ENCODE data around the gene DLG5. TPM values are rescaled to one million over a fixed set of nuclear protein-coding genes. Genes with fewer than 3 reads are reported as not detected.

The DLG5 gene
- total RNA-seq, 1 donor from 2014 or later, result 32.9 TPM

GRCh38 chr10:77907462-77907861 is 19.1 kb downstream of the DLG5 start:
- Histone ChIP-seq H3K27ac (no peak overlapping the region), H3K4me3 (no peak overlapping the region), H3K27me3 (no peaks in the 10 kb centered on the region), H3K36me3 (no peaks in the 10 kb centered on the region), H3K9me3 (no peaks in the 10 kb centered on the region), H3K4me1 (peaks cover 0 to 5% of the 10 kb centered on the region in 2 donors)
- intact Hi-C loops (cut with DNase I), result no loop called here
- TF ChIP-seq CTCF (IDR thresholded peaks at IDR 0.05), result no peak
- no peak for DNase-seq (ENCODE audit: low spot score in 2 of 2)

GRCh38 chr10:77906951-77907421 is 19.6 kb downstream of the DLG5 start:
- TF ChIP-seq CTCF (IDR thresholded peaks at IDR 0.05), result no peak
- H3K4me1 ChIP-seq, result peaks cover 0 to 5% of the 10 kb centered on the region in 2 donors
- H3K27ac ChIP-seq, result no peak overlapping the region

GRCh38 chr10:77905781-77906180 is 20.8 kb downstream of the DLG5 start:
- DNase-seq (ENCODE audit: low spot score in 2 of 2), result no peak
- Histone ChIP-seq H3K27ac (no peak overlapping the region), H3K4me1 (peaks cover 0 to 8% of the 10 kb centered on the region in 2 donors), H3K9me3 (no peaks in the 10 kb centered on the region), H3K27me3 (no peaks in the 10 kb centered on the region), H3K4me3 (no peak overlapping the region), H3K36me3 (no peaks in the 10 kb centered on the region)
- intact Hi-C loops (cut with DNase I), result no loop called here
- TF ChIP-seq CTCF (IDR thresholded peaks at IDR 0.05), result no peak

More at GRCh38 chr10:77906951-77907421, 19.6 kb downstream of the DLG5 start:
- H3K9me3 ChIP-seq, result no peaks in the 10 kb centered on the region
- intact Hi-C loops (cut with DNase I), result no loop called here
- no peaks in the 10 kb centered on the region for H3K27me3 ChIP-seq
- no peak for DNase-seq (ENCODE audit: low spot score in 2 of 2)
- no peaks in the 10 kb centered on the region for H3K36me3 ChIP-seq
- no peak overlapping the region for H3K4me3 ChIP-seq

GRCh38 chr10:77905086-77905748 is 21.3 kb downstream of the DLG5 start:
- H3K4me3 ChIP-seq, result no peak overlapping the region
- peaks cover 0 to 13% of the 10 kb centered on the region in 2 donors for H3K4me1 ChIP-seq
- H3K27me3 ChIP-seq, result no peaks in the 10 kb centered on the region
- no peaks in the 10 kb centered on the region for H3K36me3 ChIP-seq
- intact Hi-C loops (cut with DNase I), result no loop called here
- no peak overlapping the region for H3K27ac ChIP-seq
- TF ChIP-seq CTCF (IDR thresholded peaks at IDR 0.05), result no peak
- DNase-seq (ENCODE audit: low spot score in 2 of 2), result no peak
- no peaks in the 10 kb centered on the region for H3K9me3 ChIP-seq

GRCh38 chr10:77904100-77904840 is 22.3 kb downstream of the DLG5 start:
- Histone ChIP-seq H3K4me3 (no peak overlapping the region), H3K4me1 (peaks cover 0 to 15% of the 10 kb centered on the region in 2 donors), H3K36me3 (no peaks in the 10 kb centered on the region), H3K27ac (no peak overlapping the region), H3K9me3 (no peaks in the 10 kb centered on the region), H3K27me3 (no peaks in the 10 kb centered on the region)
- intact Hi-C loops (cut with DNase I), result no loop called here
- DNase-seq (ENCODE audit: low spot score in 2 of 2), result no peak
- TF ChIP-seq CTCF (IDR thresholded peaks at IDR 0.05), result no peak
